Measurements from ENCODE around the gene UBALD1. TPM values are rescaled to one million over a fixed set of nuclear protein-coding genes. Genes with fewer than 3 reads are reported as not detected.

Gene UBALD1
- total RNA-seq (10 to 100 TPM in 6 of 7 donors, 1 to 10 TPM in 1; 9.3 to 39.5 (median 21.4) TPM), polyA plus RNA-seq (10 to 100 TPM in 1 of 2 donors, under 1 TPM in 1; 0.43 to 24.0 TPM)
- long read RNA-seq, donor 1, partial matches to known transcripts, result 1 of 7 reads
- long read RNA-seq, donor 1, other reads (novel, unspliced or antisense), result 3 of 7 reads
- long read RNA-seq, donor 2, transcript UBALD1-201 (3 exons, 1,413 nt), result major isoform, 9 of 16 reads
- long read RNA-seq, donor 2, transcript UBALD1-205 (1 exons, 2,641 nt), result minor isoform, 7 of 16 reads
- long read RNA-seq, donor 2, partial matches to known transcripts, result 0 of 16 reads
- long read RNA-seq, donor 2, other reads (novel, unspliced or antisense), result 0 of 16 reads
- long read RNA-seq, donor 3, transcript UBALD1-201 (3 exons, 1,413 nt), result major isoform, 16 of 26 reads
- long read RNA-seq, donor 3, transcript UBALD1-205 (1 exons, 2,641 nt), result minor isoform, 5 of 26 reads
- long read RNA-seq, donor 3, partial matches to known transcripts, result 1 of 26 reads
- long read RNA-seq, donor 3, other reads (novel, unspliced or antisense), result 3 of 26 reads

GRCh38 chr16:4614571-4615383, at the start of gene UBALD1:
UBALD1 (minus strand) TSS chr16:4614888; CDS start chr16:4614797, 91 bp downstream.
- Histone ChIP-seq H3K27me3 (no peaks in the 10 kb centered on the region), H3K36me3 (no peaks in the 10 kb centered on the region), H3K27ac (peak within 1 kb of the TSS; percentile 69 to 70), H3K4me3 (peak within 1 kb of the TSS; percentile 95), H3K9me3 (no peaks in the 10 kb centered on the region), H3K4me1 (ENCODE audit: insufficient read depth) (peaks cover 18% of the 10 kb centered on the region)
- 7 to 10% (median 9%) methylated on average over 54 to 100 of the region's 100 CpGs for WGBS, 3 donors
- peak; percentile 80 to 88 (median 85) for DNase-seq
- intact Hi-C loops (cut with DNase I), result loop anchor here in 1 of 4 donors (10.0 kb wide), 1 partner anchor 340 kb away; the partner anchor contains the start of gene SEC14L5
- TF ChIP-seq, protein P1, sequence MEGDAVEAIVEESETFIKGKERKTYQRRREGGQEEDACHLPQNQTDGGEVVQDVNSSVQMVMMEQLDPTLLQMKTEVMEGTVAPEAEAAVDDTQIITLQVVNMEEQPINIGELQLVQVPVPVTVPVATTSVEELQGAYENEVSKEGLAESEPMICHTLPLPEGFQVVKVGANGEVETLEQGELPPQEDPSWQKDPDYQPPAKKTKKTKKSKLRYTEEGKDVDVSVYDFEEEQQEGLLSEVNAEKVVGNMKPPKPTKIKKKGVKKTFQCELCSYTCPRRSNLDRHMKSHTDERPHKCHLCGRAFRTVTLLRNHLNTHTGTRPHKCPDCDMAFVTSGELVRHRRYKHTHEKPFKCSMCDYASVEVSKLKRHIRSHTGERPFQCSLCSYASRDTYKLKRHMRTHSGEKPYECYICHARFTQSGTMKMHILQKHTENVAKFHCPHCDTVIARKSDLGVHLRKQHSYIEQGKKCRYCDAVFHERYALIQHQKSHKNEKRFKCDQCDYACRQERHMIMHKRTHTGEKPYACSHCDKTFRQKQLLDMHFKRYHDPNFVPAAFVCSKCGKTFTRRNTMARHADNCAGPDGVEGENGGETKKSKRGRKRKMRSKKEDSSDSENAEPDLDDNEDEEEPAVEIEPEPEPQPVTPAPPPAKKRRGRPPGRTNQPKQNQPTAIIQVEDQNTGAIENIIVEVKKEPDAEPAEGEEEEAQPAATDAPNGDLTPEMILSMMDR (IDR thresholded peaks at IDR 0.05), result peak in 1 of 3 donors; percentile 13
- peak; percentile 81 for TF ChIP-seq POLR2A (IDR thresholded peaks at IDR 0.05)
- no peak for TF ChIP-seq EP300 (IDR thresholded peaks at IDR 0.05)

DNA sequence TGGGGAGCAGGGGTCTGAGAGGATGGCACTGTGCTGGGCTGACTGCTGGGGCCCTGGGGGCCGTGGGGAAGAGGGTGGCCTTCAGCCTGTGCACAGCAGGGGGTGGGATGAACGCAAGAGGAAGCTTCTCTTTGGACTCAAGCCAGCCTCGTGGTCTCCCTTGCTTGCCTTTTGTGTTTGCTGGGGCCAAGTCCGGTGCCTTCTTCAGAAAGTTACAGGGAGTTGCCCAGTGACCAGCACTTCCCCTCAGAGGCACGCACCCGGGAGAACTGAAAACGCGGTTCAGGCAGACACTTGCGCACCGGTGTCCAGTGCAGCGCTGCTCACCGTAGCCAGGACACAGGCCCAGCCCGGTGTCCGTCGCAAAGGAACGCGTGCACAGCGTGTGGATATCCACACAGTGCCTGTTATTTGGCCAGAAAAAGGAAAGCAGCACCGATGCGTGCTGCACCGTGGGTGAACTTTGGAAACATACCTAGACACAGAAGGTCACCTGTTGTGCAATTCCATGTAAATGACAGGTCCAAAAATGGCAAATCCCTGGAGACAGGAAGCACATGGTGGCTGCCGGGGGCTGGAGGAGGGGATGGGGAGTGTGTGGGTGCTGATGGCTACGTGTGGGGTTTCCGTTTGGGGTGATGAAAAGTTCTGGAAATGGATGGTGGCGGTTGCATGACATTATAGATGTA, 49.2 kb upstream of the UBALD1 start:
- intact Hi-C loops (cut with DNase I), result no loop called here
- no peaks in the 10 kb centered on the region for H3K36me3 ChIP-seq
- WGBS, 3 donors, result 68 to 76% (median 71%) methylated on average over 25 of the region's 25 CpGs

GRCh38 chr16:4663465-4663776, 48.7 kb upstream of the UBALD1 start:
- TF ChIP-seq POLR2A (IDR thresholded peaks at IDR 0.05) (no peak), EP300 (IDR thresholded peaks at IDR 0.05) (no peak)
- TF ChIP-seq, protein P1 (IDR thresholded peaks at IDR 0.05), result no peak
- Histone ChIP-seq H3K4me3 (no peak overlapping the region), H3K4me1 (ENCODE audit: insufficient read depth) (peaks cover 3% of the 10 kb centered on the region), H3K27ac (no peak overlapping the region), H3K36me3 (no peaks in the 10 kb centered on the region), H3K27me3 (no peaks in the 10 kb centered on the region), H3K9me3 (no peaks in the 10 kb centered on the region)
- no peak for DNase-seq
- intact Hi-C loops (cut with DNase I), result no loop called here
- WGBS, 3 donors, result 70 to 85% (median 74%) methylated on average over 5 of the region's 5 CpGs

More for the DNA sequence above, 49.2 kb upstream of the UBALD1 start:
- Histone ChIP-seq H3K27me3 (no peaks in the 10 kb centered on the region), H3K4me1 (ENCODE audit: insufficient read depth) (peaks cover 3% of the 10 kb centered on the region), H3K4me3 (no peak overlapping the region), H3K27ac (peak overlapping the region in 1 of 2 donors; percentile 9), H3K9me3 (no peaks in the 10 kb centered on the region)
- TF ChIP-seq, protein P1 (IDR thresholded peaks at IDR 0.05), result no peak
- no peak for TF ChIP-seq POLR2A (IDR thresholded peaks at IDR 0.05)
- TF ChIP-seq EP300 (IDR thresholded peaks at IDR 0.05), result no peak
- no peak for DNase-seq

- TF ChIP-seq EP300 (IDR thresholded peaks at IDR 0.05) (no peak), POLR2A (IDR thresholded peaks at IDR 0.05) (no peak)
- TF ChIP-seq, protein P1 (IDR thresholded peaks at IDR 0.05), result no peak
- no peak for DNase-seq
- Histone ChIP-seq H3K4me1 (ENCODE audit: insufficient read depth) (peaks cover 3% of the 10 kb centered on the region), H3K27ac (no peak overlapping the region), H3K36me3 (no peaks in the 10 kb centered on the region), H3K27me3 (no peaks in the 10 kb centered on the region), H3K4me3 (no peak overlapping the region), H3K9me3 (no peaks in the 10 kb centered on the region)
- intact Hi-C loops (cut with DNase I), result no loop called here
- 85 to 92% (median 87%) methylated on average over 11 of the region's 11 CpGs for WGBS, 3 donors
Measured at GRCh38 chr16:4661661-4662060, 47.0 kb upstream of the UBALD1 start.
